Mucosa of rectum (tissue), 2 donors: ENCODE results near the gene ZFAND3.
A peak's percentile ranks its signal among the peaks of the same experiment; 100 is the strongest.

Experiments used
- H3K27ac ChIP-seq, 2 donors: one replicate each; pipeline ENCODE4 v1.7.0; 2013; ENCODE audit warnings: inconsistent platforms in 2 of 2, low read depth in 2 of 2, low read length in 2 of 2
- H3K27me3 ChIP-seq, 2 donors: one replicate each; pipeline ENCODE4 v1.7.0; 2013; ENCODE audit warnings: low read length in 2 of 2; ENCODE audit not compliant: control insufficient read depth in 2 of 2, insufficient read depth in 2 of 2
- H3K36me3 ChIP-seq, 2 donors: one replicate each; pipeline ENCODE4 v1.7.0; 2013; ENCODE audit warnings: low read length in 2 of 2; ENCODE audit not compliant: control insufficient read depth in 2 of 2, insufficient read depth in 2 of 2
- H3K4me1 ChIP-seq, 2 donors: one replicate each; pipeline ENCODE4 v1.7.0; 2013; ENCODE audit warnings: low read length in 2 of 2, mild to moderate bottlenecking in 1 of 2; ENCODE audit not compliant: control insufficient read depth in 2 of 2, insufficient read depth in 2 of 2
- H3K4me3 ChIP-seq, 2 donors: one replicate each; pipeline ENCODE4 v1.7.0; 2013; ENCODE audit warnings: low read length in 2 of 2
- H3K9ac ChIP-seq, 2 donors: one replicate each; pipeline ENCODE4 v1.7.0; 2013; ENCODE audit warnings: low read length in 2 of 2, low read depth in 1 of 2, mild to moderate bottlenecking in 1 of 2
- H3K9me3 ChIP-seq, 2 donors: one replicate each; pipeline ENCODE4 v1.7.0; 2013; ENCODE audit warnings: low read length in 2 of 2; ENCODE audit not compliant: control insufficient read depth in 2 of 2
- donor health status: healthy.
- donor health status: Normal muscosa, but diverticular disease.

Gene ZFAND3

GRCh38 chr6:38166411-38167240, 347.1 kb downstream of the ZFAND3 start:
- H3K27ac ChIP-seq = no peak overlapping the region
- no peak overlapping the region for H3K9ac ChIP-seq
- peaks cover 7 to 24% of the 10 kb centered on the region in 2 donors for H3K4me1 ChIP-seq
- no peak overlapping the region for H3K4me3 ChIP-seq
- no peaks in the 10 kb centered on the region for H3K27me3 ChIP-seq
- no peaks in the 10 kb centered on the region for H3K9me3 ChIP-seq
- H3K36me3 ChIP-seq = no peaks in the 10 kb centered on the region

GRCh38 chr6:38167598-38167997, 348.1 kb downstream of the ZFAND3 start:
- no peaks in the 10 kb centered on the region for H3K27me3 ChIP-seq
- no peak overlapping the region for H3K4me3 ChIP-seq
- no peaks in the 10 kb centered on the region for H3K9me3 ChIP-seq
- H3K27ac ChIP-seq = no peak overlapping the region
- no peaks in the 10 kb centered on the region for H3K36me3 ChIP-seq
- peaks cover 8 to 30% of the 10 kb centered on the region in 2 donors for H3K4me1 ChIP-seq
- H3K9ac ChIP-seq = no peak overlapping the region

GRCh38 chr6:38168126-38168525, 348.6 kb downstream of the ZFAND3 start:
- Histone ChIP-seq H3K27ac (no peak overlapping the region), H3K27me3 (no peaks in the 10 kb centered on the region)

GRCh38 chr6:38168699-38169098, 349.2 kb downstream of the ZFAND3 start:
- H3K4me1 ChIP-seq = peaks cover 16 to 41% of the 10 kb centered on the region in 2 donors
- H3K9ac ChIP-seq = no peak overlapping the region
- H3K27me3 ChIP-seq = no peaks in the 10 kb centered on the region
- H3K27ac ChIP-seq = no peak overlapping the region
- H3K4me3 ChIP-seq = no peak overlapping the region
- H3K36me3 ChIP-seq = no peaks in the 10 kb centered on the region
- no peaks in the 10 kb centered on the region for H3K9me3 ChIP-seq

More at GRCh38 chr6:38168126-38168525, 348.6 kb downstream of the ZFAND3 start:
- Histone ChIP-seq H3K9me3 (no peaks in the 10 kb centered on the region), H3K9ac (no peak overlapping the region), H3K36me3 (no peaks in the 10 kb centered on the region), H3K4me3 (no peak overlapping the region), H3K4me1 (peaks cover 11 to 36% of the 10 kb centered on the region in 2 donors)

- H3K9me3 ChIP-seq = no peaks in the 10 kb centered on the region
- H3K9ac ChIP-seq = no peak overlapping the region
- no peaks in the 10 kb centered on the region for H3K36me3 ChIP-seq
- H3K27ac ChIP-seq = peak overlapping the region in 1 of 2 donors; percentile 9
- peaks cover 18 to 41% of the 10 kb centered on the region in 2 donors for H3K4me1 ChIP-seq
- H3K4me3 ChIP-seq = no peak overlapping the region
- no peaks in the 10 kb centered on the region for H3K27me3 ChIP-seq
Measured at GRCh38 chr6:38169221-38169976, 349.9 kb downstream of the ZFAND3 start.

GRCh38 chr6:38169977-38170526, 350.5 kb downstream of the ZFAND3 start:
- peak overlapping the region in 1 of 2 donors; percentile 3 for H3K4me3 ChIP-seq
- H3K9me3 ChIP-seq = no peaks in the 10 kb centered on the region
- peak overlapping the region; percentile 9 to 17 for H3K27ac ChIP-seq
- peaks cover 18 to 45% of the 10 kb centered on the region in 2 donors for H3K4me1 ChIP-seq
- H3K36me3 ChIP-seq = peaks cover 0 to 2% of the 10 kb centered on the region in 2 donors
- no peak overlapping the region for H3K9ac ChIP-seq
- no peaks in the 10 kb centered on the region for H3K27me3 ChIP-seq

- peaks cover 18 to 45% of the 10 kb centered on the region in 2 donors for H3K4me1 ChIP-seq
- H3K4me3 ChIP-seq = no peak overlapping the region
- H3K36me3 ChIP-seq = peaks cover 0 to 2% of the 10 kb centered on the region in 2 donors
- no peaks in the 10 kb centered on the region for H3K27me3 ChIP-seq
- H3K9me3 ChIP-seq = no peaks in the 10 kb centered on the region
- H3K9ac ChIP-seq = no peak overlapping the region
- peak overlapping the region in 1 of 2 donors; percentile 17 for H3K27ac ChIP-seq
Measured at GRCh38 chr6:38170666-38171355, 351.3 kb downstream of the ZFAND3 start.

- Histone ChIP-seq H3K4me3 (no peak overlapping the region), H3K9ac (peak overlapping the region in 1 of 2 donors; percentile 15), H3K27me3 (no peaks in the 10 kb centered on the region), H3K27ac (no peak overlapping the region), H3K9me3 (no peaks in the 10 kb centered on the region), H3K4me1 (peaks cover 18 to 59% of the 10 kb centered on the region in 2 donors), H3K36me3 (peaks cover 0 to 2% of the 10 kb centered on the region in 2 donors)
Measured at GRCh38 chr6:38171997-38172738, 352.6 kb downstream of the ZFAND3 start.

- Histone ChIP-seq H3K27me3 (no peaks in the 10 kb centered on the region), H3K4me1 (peaks cover 18 to 64% of the 10 kb centered on the region in 2 donors), H3K27ac (no peak overlapping the region), H3K4me3 (no peak overlapping the region), H3K36me3 (peaks cover 0 to 2% of the 10 kb centered on the region in 2 donors), H3K9ac (no peak overlapping the region), H3K9me3 (no peaks in the 10 kb centered on the region)
Measured at GRCh38 chr6:38172739-38173410, 353.3 kb downstream of the ZFAND3 start.
